GM19324 (cell line): ENCODE data around the gene S1PR5.

ENCODE experiments used
- ATAC-seq: cut with Tn5 transposase; IDR thresholded peaks from one replicate; pipeline ENCODE4 v1.9.1; 2021; ENCODE audit warnings: mild to moderate bottlenecking, moderate library complexity; ENCODE audit not compliant: unreplicated experiment, low FRiP score

Gene S1PR5

GRCh38 chr19:10516671-10517286 lies 468 bp downstream of the S1PR5 start:
- ATAC-seq, result no peak

GRCh38 chr19:10516064-10516385 lies 1.2 kb downstream of the S1PR5 start:
- ATAC-seq, result no peak

DNA sequence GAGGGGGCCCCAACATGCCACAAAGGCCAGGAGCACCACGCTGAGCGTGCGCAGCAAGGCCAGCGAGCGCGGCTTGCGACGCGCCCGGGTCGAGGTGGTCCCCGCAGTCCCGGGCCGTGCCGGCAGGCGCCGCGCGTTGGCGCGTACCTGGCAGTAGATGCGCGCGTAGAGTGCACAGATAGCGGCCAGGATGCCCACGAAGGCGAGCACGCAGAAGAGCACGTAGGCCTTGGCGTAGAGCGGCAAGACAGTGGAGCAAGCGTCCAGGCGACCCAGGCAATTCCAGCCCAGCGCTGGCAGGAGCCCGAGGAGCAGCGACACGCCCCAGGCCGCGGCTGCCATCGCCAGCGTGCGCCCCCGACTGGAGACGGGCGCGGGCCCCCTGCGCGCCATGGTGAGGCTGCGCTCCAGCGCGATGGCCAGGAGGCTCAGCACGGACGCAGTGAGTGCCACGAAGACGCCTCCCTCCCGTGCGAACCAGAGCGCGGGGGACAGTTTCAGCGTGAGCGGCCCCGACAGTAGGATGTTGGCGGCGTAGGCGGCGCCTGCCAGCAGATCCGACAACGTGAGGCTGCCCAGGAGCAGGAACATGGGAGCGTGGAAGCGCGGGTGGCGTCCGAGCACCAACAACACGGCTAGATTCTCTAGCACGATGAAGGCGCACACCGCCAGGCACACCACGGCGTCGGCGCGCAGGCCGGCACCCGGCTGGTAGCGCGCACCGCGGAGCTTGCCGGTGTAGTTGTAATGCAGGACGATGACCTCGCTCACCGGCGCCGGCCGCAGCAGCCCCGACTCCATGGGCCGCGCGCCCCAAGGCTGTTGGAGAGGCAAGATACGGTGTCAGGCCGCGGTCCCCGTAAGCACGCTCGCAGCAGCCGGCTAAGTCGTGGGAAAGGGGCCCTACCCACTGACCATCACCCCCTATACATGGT lies 2.8 kb downstream of the S1PR5 start:
- no peak for ATAC-seq

DNA sequence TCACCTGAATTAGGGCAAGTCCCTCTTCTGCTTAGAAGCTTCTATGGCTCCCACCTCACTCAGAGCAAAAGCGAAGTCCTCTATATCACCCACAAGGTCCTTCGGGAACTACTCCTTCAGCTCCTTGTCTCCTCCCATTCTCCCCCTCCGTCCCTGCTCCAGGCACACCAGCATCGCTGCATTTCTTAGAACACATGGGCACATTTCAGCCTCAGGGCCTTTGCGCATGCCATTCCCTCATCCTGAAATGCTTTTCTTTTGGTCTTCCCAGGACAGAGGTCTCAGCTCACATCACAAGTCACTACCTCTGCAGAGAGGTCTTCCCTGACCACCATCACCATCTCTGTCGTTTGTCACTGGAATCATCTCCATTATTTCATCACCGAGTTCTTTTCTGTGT lies 4.0 kb downstream of the S1PR5 start:
- ATAC-seq, result no peak

GRCh38 chr19:10510301-10510802 lies 6.9 kb downstream of the S1PR5 start:
- ATAC-seq, result no peak

- no peak for ATAC-seq
These were observed 8.5 kb downstream of the S1PR5 start for GRCh38 chr19:10508707-10509106.

- no peak for ATAC-seq
These were observed 9.2 kb downstream of the S1PR5 start for GRCh38 chr19:10508036-10508435.

- ATAC-seq, result no peak
These were observed 11.5 kb downstream of the S1PR5 start for GRCh38 chr19:10505583-10506229.

DNA sequence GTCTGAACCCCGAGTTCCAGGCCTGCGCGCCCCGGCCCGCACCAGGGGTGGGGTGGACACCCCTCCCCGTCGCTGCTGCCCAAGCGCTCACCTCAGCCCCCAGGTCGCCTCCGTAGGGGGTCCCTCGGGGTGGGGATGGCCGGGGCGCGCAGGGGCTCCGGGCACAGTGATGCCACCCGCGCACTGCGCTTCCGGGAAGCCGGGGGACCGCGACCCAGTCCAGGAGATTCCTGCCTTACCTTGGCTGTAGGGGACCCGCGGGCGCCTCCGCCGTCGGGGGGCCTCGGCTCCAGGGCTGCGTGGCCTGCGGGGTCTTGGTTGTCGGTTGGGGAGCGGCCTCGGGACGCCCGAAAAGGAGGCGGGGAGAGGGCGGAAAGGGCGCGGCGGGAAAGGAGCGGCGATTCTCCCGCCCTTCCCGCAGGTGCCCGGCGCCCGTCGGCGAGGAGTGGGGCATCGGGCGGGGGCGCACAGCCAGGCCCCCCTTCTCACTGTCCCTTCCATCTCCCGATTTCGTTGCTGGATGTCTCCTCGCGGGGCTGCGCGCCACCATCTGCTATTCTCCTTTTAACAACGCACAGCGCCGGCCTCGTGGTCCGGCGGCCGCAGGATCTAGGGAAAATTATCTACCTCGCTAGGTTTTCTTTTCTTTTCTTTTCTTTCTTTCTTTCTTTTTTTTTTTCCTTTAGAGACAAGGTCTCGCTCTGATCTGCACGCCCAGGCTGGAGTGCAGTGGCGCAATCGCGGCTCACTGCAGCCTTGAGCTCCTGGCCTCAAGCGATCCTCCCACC lies 14.1 kb downstream of the S1PR5 start, which contains the start of gene KEAP1:
TSS of gene KEAP1 (minus strand) at position 355 of the 788 bp plus-strand sequence. CDS start 3,323 bp downstream, outside the sequence.
- ATAC-seq, result no peak

- peak; percentile 88 for ATAC-seq
These were observed 14.7 kb downstream of the S1PR5 start for GRCh38 chr19:10502524-10503001.

- peak; percentile 38 for ATAC-seq
These were observed 15.2 kb downstream of the S1PR5 start for GRCh38 chr19:10501971-10502523.

DNA sequence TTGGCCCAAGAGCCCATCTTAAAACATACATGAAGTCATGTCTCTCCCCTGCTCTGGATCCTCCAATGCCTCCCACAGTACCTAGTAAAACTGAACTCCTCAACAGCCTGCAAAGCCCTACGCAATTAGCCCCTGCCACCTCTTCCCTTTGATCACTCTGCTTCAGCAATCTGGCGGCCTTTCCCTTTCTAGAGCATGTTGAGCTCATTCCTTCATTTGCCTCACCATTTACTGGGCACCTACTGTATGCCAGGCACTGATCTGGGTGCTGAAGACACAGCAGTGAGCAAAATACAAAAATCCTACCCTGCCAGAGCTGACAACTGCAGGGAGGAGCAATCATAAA lies 17.0 kb downstream of the S1PR5 start:
- ATAC-seq, result no peak

DNA sequence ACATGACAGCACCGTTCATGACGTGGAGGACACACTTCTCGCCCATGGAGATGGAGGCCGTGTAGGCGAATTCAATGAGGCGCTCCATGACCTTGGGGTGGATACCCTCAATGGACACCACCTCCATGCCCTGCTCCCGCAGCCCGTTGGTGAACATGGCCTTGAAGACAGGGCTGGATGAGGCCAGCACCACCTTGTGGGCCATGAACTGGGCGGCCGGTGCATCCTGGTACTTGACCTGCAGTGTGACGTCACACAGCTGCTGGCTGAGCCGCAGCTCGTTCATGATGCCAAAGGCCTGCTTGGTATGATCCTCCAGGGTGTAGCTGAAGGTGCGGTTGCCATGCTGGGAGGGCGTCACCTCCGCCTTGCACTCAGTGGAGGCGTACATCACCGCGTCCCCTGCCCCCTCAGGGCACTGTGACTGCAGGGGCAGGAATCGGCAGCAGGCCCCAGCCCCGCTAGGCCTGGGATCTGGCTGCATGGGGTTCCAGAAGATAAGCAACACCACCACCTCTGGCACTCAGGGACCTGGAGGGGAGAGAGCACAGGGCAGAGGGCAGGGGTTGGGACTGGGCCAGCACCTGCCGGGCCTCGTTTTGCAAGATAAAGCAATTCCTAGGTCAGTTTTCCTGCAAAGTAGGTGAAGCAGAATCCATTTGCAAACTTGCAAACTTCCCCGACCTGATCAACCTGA lies 17.5 kb downstream of the S1PR5 start:
- ATAC-seq, result no peak

GRCh38 chr19:10497371-10497770 lies 19.9 kb downstream of the S1PR5 start:
- ATAC-seq, result no peak

DNA sequence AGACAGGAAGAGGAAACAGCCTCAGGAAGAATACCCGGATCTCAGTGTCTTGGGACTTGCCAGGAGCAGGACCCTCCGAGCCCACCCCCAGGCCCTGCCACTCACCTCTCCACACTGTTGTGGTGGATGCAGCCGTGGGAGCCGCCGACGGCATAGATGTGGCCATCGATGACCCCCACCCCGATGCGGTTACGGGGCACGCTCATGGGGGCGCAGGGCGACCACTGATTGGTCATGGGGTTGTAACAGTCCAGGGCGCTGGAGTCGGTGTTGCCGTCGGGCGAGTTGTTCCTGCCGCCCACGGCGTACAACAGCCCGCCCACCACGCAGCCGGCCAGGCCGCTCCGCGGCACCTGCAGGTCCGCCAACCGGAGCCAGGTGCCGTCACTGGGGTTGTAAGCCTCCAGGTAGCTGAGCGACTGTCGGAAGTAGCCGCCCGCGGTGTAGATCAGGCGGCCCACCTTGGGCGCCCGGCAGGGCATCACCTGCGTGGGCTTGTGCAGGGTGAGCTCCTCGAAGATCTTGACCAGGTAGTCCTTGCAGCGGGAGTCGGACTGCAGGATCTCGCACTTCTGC lies 25.7 kb downstream of the S1PR5 start:
- no peak for ATAC-seq

- no peak for ATAC-seq
These were observed 30.7 kb downstream of the S1PR5 start for GRCh38 chr19:10486551-10486950.

GRCh38 chr19:10478903-10479384 lies 38.3 kb downstream of the S1PR5 start:
- no peak for ATAC-seq

- ATAC-seq, result no peak
These were observed 38.8 kb downstream of the S1PR5 start for GRCh38 chr19:10478476-10478875.

DNA sequence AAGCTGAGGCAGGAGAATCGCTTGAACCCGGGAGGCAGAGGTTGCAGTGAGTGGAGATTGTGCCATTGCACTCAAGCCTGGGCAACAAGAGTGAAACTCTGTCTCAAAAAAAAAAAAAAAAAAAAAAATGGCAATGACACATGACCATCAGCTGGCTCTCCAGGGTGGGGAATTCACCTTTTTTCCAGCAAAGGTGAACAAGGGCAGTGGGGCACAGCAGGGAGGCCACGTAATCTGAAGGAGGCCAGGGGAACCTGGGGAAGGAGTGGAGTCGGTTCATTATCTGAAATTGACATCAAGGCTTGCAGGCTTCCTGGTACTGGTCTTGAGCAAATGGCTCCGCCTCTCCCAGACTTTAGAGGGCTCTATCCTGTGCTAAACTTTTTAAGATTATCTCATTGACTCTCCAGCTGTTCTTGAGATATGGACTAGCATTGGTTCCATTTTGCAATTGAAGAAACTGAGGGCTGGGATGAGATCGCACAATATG lies 42.2 kb downstream of the S1PR5 start:
- no peak for ATAC-seq
